Chondrocyte (in vitro differentiated cells): Measurements from ENCODE around the gene HMGCR. TPM values are rescaled to one million over a fixed set of nuclear protein-coding genes. Genes with fewer than 3 reads are reported as not detected.
"Not testable (repeated sequence)": the region's sequence is repeated elsewhere in the genome, so short reads cannot be mapped to it uniquely, and the experiment has no call there.

Experiments used
- DNase-seq: peaks from one replicate; pipeline ENCODE4 v3.0.0; 2021; ENCODE audit warnings: mixed read lengths, low spot score
- H3K27ac Mint-ChIP-seq: one replicate; pipeline ENCODE4 v1.8.0; 2021; ENCODE audit warnings: mild to moderate bottlenecking, moderate library complexity, mixed read lengths; ENCODE audit not compliant: unreplicated experiment
- H3K27me3 Mint-ChIP-seq: 2 replicates; pipeline ENCODE4 v1.8.0; 2021; ENCODE audit warnings: low read depth, mixed read lengths
- H3K36me3 Mint-ChIP-seq: 2 replicates; pipeline ENCODE4 v1.8.0; 2021; ENCODE audit warnings: low read depth, mixed read lengths
- H3K4me1 Mint-ChIP-seq: 2 replicates; pipeline ENCODE4 v1.8.0; 2021; ENCODE audit warnings: low read depth, mild to moderate bottlenecking, mixed read lengths
- H3K4me3 Mint-ChIP-seq: one replicate; pipeline ENCODE4 v1.8.0; 2021; ENCODE audit warnings: mild to moderate bottlenecking, moderate library complexity, mixed read lengths; ENCODE audit not compliant: unreplicated experiment
- H3K9me3 Mint-ChIP-seq: 2 replicates; pipeline ENCODE4 v1.8.0; 2021; ENCODE audit warnings: low read depth, mixed read lengths
- CTCF ChIP-seq: fragments of 200-600 bp; sonication (generic); IDR thresholded peaks from 2 replicates; pipeline ENCODE4 v1.5.0; 2021; ENCODE audit warnings: antibody characterized with exemption, mild to moderate bottlenecking, moderate library complexity
- long read RNA-seq: library from polyadenylated mRNA; stranded (forward); transcript quantifications from one replicate; pipeline ENCODE4 v2.0.0, GENCODE V29; 2021
- total RNA-seq: library from RNA; stranded (reverse); gene quantifications from 3 replicates; pipeline ENCODE4 v1.2.1, GENCODE V29; 2021

The HMGCR gene
- 63.2 to 75.9 TPM (median 73.1 TPM) in 3 replicates for total RNA-seq
- long read RNA-seq, full-length matches to known transcripts: 146 of 174 reads
- long read RNA-seq, partial matches to known transcripts: 11 of 174 reads
- long read RNA-seq, other reads (novel, unspliced or antisense): 17 of 174 reads

GRCh38 chr5:75336615-75337336, at the start of gene HMGCR:
Gene HMGCR (plus strand): TSS chr5:75337220. CDS start chr5:75342606, 5,386 bp downstream.
- H3K27ac Mint-ChIP-seq: no peak within 1 kb of the TSS
- peaks cover 39% of the 10 kb centered on the region for H3K4me1 Mint-ChIP-seq

GRCh38 chr5:75291844-75292243, 45.2 kb upstream of the HMGCR start:
- H3K4me1 Mint-ChIP-seq, H3K36me3 Mint-ChIP-seq, H3K27ac Mint-ChIP-seq, H3K4me3 Mint-ChIP-seq, H3K27me3 Mint-ChIP-seq, DNase-seq: not testable (repeated sequence)
- H3K9me3 Mint-ChIP-seq: peaks cover 31% of the 10 kb centered on the region

More at GRCh38 chr5:75336615-75337336, at the start of gene HMGCR:
- TF ChIP-seq CTCF: peak; percentile 59
- peak; percentile 99 for DNase-seq
- no peak within 1 kb of the TSS for H3K4me3 Mint-ChIP-seq
- H3K9me3 Mint-ChIP-seq: no peaks in the 10 kb centered on the region
- H3K36me3 Mint-ChIP-seq: no peaks in the 10 kb centered on the region
- H3K27me3 Mint-ChIP-seq: no peaks in the 10 kb centered on the region

- TF ChIP-seq CTCF: no peak
- DNase-seq: no peak
- H3K27ac Mint-ChIP-seq: no peak overlapping the region
- H3K4me3 Mint-ChIP-seq: no peak overlapping the region
- H3K4me1 Mint-ChIP-seq: no peaks in the 10 kb centered on the region
- peaks cover 6% of the 10 kb centered on the region for H3K9me3 Mint-ChIP-seq
- H3K36me3 Mint-ChIP-seq: peaks cover 2% of the 10 kb centered on the region
- no peaks in the 10 kb centered on the region for H3K27me3 Mint-ChIP-seq
Observed at GRCh38 chr5:75300084-75300483, 36.9 kb upstream of the HMGCR start.

DNA sequence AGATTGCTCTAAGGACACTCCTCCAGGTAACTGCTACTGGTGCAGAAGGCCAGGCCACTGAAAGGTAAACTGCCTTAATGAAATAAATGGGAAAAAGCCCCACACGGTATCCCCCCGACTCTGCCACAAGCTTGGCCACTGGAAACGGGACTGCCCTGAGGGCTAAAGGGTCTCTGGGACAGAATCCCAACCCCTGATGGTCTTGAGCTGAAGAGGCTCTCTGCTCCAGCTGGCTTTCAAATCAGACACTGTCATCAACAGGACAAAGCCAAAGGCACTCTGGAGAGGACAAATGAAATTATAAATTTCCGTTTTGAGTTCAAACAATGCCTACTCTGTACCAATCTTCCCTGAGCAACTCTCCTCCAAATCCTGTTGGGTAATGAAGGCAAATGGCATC, 33.6 kb upstream of the HMGCR start:
- no peak for TF ChIP-seq CTCF
- no peaks in the 10 kb centered on the region for H3K27me3 Mint-ChIP-seq

DNA sequence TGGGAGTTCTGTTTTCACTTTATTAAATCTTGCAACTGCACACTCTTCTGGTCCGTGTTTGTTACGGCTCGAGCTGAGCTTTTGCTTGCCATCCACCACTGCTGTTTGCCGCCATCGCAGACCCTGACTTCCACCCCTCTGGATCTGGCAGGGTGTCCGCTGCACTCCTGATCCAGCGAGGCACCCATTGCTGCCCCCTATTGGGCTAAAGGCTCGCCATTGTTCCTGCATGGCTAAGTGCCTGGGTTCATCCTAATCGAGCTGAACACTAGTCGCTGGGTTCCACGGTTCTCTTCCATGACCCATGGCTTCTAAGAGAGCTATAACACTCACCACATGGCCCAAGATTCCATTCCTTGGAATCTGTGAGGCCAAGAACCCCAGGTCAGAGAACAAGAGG, 32.5 kb upstream of the HMGCR start:
- not testable (repeated sequence) for H3K36me3 Mint-ChIP-seq, H3K4me3 Mint-ChIP-seq, H3K27me3 Mint-ChIP-seq, H3K27ac Mint-ChIP-seq, H3K4me1 Mint-ChIP-seq, H3K9me3 Mint-ChIP-seq, DNase-seq

More for the DNA sequence above, 33.6 kb upstream of the HMGCR start:
- Mint-ChIP-seq H3K4me1 (no peaks in the 10 kb centered on the region), H3K4me3 (no peak overlapping the region), H3K27ac (no peak overlapping the region), H3K9me3 (peaks cover 6% of the 10 kb centered on the region), H3K36me3 (peaks cover 2% of the 10 kb centered on the region)
- DNase-seq: no peak

GRCh38 chr5:75306746-75307145, 30.3 kb upstream of the HMGCR start:
- no peak for DNase-seq
- Mint-ChIP-seq H3K36me3 (no peaks in the 10 kb centered on the region), H3K27me3 (no peaks in the 10 kb centered on the region), H3K9me3 (no peaks in the 10 kb centered on the region), H3K4me3 (no peak overlapping the region), H3K27ac (no peak overlapping the region), H3K4me1 (no peaks in the 10 kb centered on the region)
- TF ChIP-seq CTCF: no peak
